HFFc6 (cell line): ENCODE measurements around the gene HSPA1L. TPM values are rescaled to one million over a fixed set of nuclear protein-coding genes. Genes with fewer than 3 reads are reported as not detected.
A peak's percentile ranks its signal among the peaks of the same experiment; 100 is the strongest.
"Not testable (repeated sequence)": the region's sequence is repeated elsewhere in the genome, so short reads cannot be mapped to it uniquely, and the experiment has no call there.

Source experiments
- DNase-seq: peaks from one replicate; pipeline ENCODE4 v3.0.0-alpha.2; 2018
- H3K27ac Mint-ChIP-seq: 2 replicates; pipeline ENCODE4 v1.8.0; 2020; ENCODE audit warnings: mild to moderate bottlenecking, mixed read lengths
- H3K27me3 Mint-ChIP-seq: 2 replicates; pipeline ENCODE4 v1.8.0; 2021; ENCODE audit warnings: mild to moderate bottlenecking, moderate library complexity, mixed read lengths; ENCODE audit not compliant: insufficient read depth
- H3K36me3 Mint-ChIP-seq: 2 replicates; pipeline ENCODE4 v1.8.0; 2021; ENCODE audit warnings: low read depth, mixed read lengths
- H3K4me1 Mint-ChIP-seq: 2 replicates; pipeline ENCODE4 v1.8.0; 2020; ENCODE audit warnings: low read depth, mixed read lengths
- H3K4me3 Mint-ChIP-seq: 2 replicates; pipeline ENCODE4 v1.8.0; 2020; ENCODE audit warnings: mild to moderate bottlenecking, moderate library complexity, mixed read lengths
- H3K9me3 Mint-ChIP-seq: 2 replicates; pipeline ENCODE4 v1.8.0; 2020; ENCODE audit warnings: mild to moderate bottlenecking, mixed read lengths
- CTCF ChIP-seq: fragments of 200-600 bp; sonication (generic); IDR thresholded peaks from 2 replicates; pipeline ENCODE4 v1.5.0; 2021; ENCODE audit warnings: antibody characterized with exemption, mild to moderate bottlenecking
- total RNA-seq, 6 experiments: library from RNA; stranded (reverse); fragmentation: NEBNext Ultra II Directional; extraction: Animal tissue kit (Norgen Biotek cat#: 25700); gene quantifications; 2 replicates in 1 of 6; 3 replicates in 5 of 6; pipeline ENCODE4 v1.2.3, GENCODE V29; 2021

The HSPA1L gene
- total RNA-seq, 6 experiments from 2014 or later, result 1.2 to 1.9 (median 1.6) TPM

- peaks cover 13% of the 10 kb centered on the region; the same call in 1 of the 2 replicates for H3K36me3 Mint-ChIP-seq
- no peak for DNase-seq
- peaks cover 3% of the 10 kb centered on the region for H3K27me3 Mint-ChIP-seq
- peak overlapping the region; percentile 92 for H3K4me3 Mint-ChIP-seq
- H3K4me1 Mint-ChIP-seq, result peaks cover 68% of the 10 kb centered on the region
- peaks cover 7% of the 10 kb centered on the region for H3K9me3 Mint-ChIP-seq
- TF ChIP-seq CTCF, result no peak
- H3K27ac Mint-ChIP-seq, result peak overlapping the region; percentile 98
Measured at GRCh38 chr6:31821301-31822035, 6.4 kb upstream of the HSPA1L start.

- H3K27me3 Mint-ChIP-seq, DNase-seq, H3K4me3 Mint-ChIP-seq: not testable (repeated sequence)
- peak overlapping the region; percentile 98; the same call in 1 of the 2 replicates for H3K27ac Mint-ChIP-seq
- H3K36me3 Mint-ChIP-seq, result peaks cover 16% of the 10 kb centered on the region
- peaks cover 10% of the 10 kb centered on the region for H3K9me3 Mint-ChIP-seq
- H3K4me1 Mint-ChIP-seq, result peaks cover 62% of the 10 kb centered on the region
Measured at GRCh38 chr6:31820399-31820798, 5.3 kb upstream of the HSPA1L start.

- Mint-ChIP-seq H3K4me3 (no peak overlapping the region), H3K27ac (peak overlapping the region; percentile 10), H3K36me3 (peaks cover 18% of the 10 kb centered on the region), H3K9me3 (peaks cover 11% of the 10 kb centered on the region), H3K4me1 (peaks cover 62% of the 10 kb centered on the region), H3K27me3 (peaks cover 7% of the 10 kb centered on the region)
- DNase-seq, result no peak
- no peak for TF ChIP-seq CTCF
Measured at GRCh38 chr6:31819871-31820299, 4.8 kb upstream of the HSPA1L start.

- Mint-ChIP-seq H3K36me3 (peaks cover 18% of the 10 kb centered on the region), H3K27ac (peak overlapping the region; percentile 48), H3K9me3 (peaks cover 11% of the 10 kb centered on the region), H3K4me3 (peak overlapping the region; percentile 86), H3K4me1 (peaks cover 65% of the 10 kb centered on the region), H3K27me3 (peaks cover 11% of the 10 kb centered on the region)
- not testable (repeated sequence) for DNase-seq
Measured at GRCh38 chr6:31817929-31818511, 2.9 kb upstream of the HSPA1L start.

- Mint-ChIP-seq H3K9me3 (peaks cover 11% of the 10 kb centered on the region), H3K27ac (peak overlapping the region; percentile 37), H3K4me1 (peaks cover 58% of the 10 kb centered on the region), H3K36me3 (peaks cover 18% of the 10 kb centered on the region), H3K4me3 (peak overlapping the region; percentile 86), H3K27me3 (peaks cover 11% of the 10 kb centered on the region)
- DNase-seq, result not testable (repeated sequence)
Measured at GRCh38 chr6:31817133-31817928, 2.2 kb upstream of the HSPA1L start.

- no peak for TF ChIP-seq CTCF
- H3K4me1 Mint-ChIP-seq, result peaks cover 38% of the 10 kb centered on the region
- peak overlapping the region; percentile 94 for H3K4me3 Mint-ChIP-seq
Measured at GRCh38 chr6:31814677-31815024, 432 bp downstream of the HSPA1L start.

More at GRCh38 chr6:31814677-31815024, 432 bp downstream of the HSPA1L start:
- Mint-ChIP-seq H3K27me3 (peaks cover 8% of the 10 kb centered on the region), H3K27ac (peak overlapping the region; percentile 99), H3K9me3 (peaks cover 11% of the 10 kb centered on the region), H3K36me3 (peaks cover 18% of the 10 kb centered on the region)
- DNase-seq, result peak; percentile 98
